Activated CD4-positive, alpha-beta T cell treated with anti-CD3 and anti-CD28 coated beads, Interleukin-2, amount 50 U/mL, for 4 hours (primary cell): Measurements from ENCODE around the gene HAL.
A peak's percentile ranks its signal among the peaks of the same experiment; 100 is the strongest.

Experiments used
- DNase-seq, 2 experiments: peaks; one replicate each; pipeline ENCODE4 v3.0.0-alpha.2; 2020

HAL gene

GRCh38 chr12:96006727-96007126, 10.6 kb upstream of the HAL start:
- no peak for DNase-seq

DNA sequence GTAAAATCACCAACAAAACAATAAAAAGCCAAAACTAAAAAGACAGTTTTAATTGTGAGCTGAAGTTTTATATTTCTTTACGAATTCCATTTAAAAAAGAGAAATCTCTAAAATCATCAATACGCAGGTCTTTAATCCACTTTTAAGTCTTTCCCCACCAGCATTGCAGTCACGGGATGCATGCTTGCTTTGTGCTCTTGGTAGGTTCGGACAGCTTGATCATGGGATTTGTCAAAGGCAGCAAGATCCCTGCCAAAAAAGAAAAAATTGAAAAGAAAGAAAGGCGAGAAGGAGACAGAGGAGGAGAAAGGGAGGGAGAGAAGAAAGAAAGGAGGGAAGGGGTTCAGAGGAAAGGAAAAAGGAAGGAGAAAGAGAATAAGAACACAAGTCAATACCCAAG, 4.7 kb upstream of the HAL start:
- DNase-seq: no peak

- no peak for DNase-seq
Measured at GRCh38 chr12:95999484-95999883, 3.3 kb upstream of the HAL start.

DNA sequence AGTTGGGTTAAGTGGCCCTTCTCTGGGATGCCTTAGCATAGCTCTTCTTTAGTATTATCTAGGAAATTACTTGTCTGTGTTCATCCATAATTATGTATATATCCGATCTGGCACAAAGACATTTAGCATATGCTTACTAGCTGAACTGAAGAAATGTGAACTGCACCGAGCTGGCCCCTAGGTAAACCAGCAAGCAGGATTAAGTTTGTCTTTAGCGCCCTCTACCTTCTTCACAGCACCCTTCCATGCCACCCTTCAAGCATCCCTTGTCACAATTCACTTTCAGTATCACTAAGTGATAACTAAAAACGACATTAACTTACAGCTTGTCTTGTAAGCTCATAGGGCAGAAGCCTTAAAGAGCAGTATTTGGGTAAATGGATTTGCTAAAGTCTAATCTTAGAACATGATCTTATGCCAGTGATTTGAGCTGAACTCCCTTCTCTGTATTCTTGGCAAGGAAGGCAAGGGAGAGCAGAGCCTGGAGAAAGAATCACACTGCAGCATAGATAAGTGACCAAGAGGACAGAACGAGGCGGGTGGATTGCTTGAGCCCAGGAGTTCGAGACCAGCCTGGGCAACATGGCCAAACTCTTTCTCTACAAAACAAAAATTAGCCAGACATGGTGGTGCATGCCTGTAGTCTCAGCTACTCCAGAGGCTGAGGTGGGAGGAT, 2.6 kb upstream of the HAL start:
- DNase-seq: peak; percentile 11 to 17

DNA sequence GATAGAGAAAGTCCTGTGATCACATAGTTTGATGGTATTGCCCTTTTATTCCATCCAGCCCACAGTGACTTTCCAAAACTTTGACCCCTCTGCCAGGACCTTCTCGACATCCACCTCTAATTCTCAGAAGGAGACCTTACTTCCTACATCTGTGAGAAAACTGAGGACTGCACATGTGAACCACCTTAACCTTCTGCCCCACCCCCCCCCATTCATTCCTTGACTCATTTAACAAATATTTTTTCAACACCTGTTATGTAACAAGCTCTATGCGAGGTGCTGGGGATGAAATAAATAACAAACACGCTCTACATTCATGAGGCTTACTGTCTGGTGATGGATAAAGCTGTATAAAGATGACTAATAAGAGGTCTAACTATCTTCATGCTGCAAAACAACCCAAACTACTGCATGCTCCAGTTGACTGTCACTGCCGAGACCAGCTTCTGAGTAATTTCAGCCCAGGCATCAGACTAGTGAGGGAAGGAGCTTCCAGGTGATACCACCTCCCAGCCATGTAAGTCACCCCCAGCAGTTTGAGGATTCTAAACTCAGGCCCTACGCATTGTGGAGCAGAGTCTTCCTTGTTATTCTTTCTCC, 1.9 kb upstream of the HAL start:
- no peak for DNase-seq

GRCh38 chr12:95997276-95997675, 1.1 kb upstream of the HAL start:
- no peak for DNase-seq

DNA sequence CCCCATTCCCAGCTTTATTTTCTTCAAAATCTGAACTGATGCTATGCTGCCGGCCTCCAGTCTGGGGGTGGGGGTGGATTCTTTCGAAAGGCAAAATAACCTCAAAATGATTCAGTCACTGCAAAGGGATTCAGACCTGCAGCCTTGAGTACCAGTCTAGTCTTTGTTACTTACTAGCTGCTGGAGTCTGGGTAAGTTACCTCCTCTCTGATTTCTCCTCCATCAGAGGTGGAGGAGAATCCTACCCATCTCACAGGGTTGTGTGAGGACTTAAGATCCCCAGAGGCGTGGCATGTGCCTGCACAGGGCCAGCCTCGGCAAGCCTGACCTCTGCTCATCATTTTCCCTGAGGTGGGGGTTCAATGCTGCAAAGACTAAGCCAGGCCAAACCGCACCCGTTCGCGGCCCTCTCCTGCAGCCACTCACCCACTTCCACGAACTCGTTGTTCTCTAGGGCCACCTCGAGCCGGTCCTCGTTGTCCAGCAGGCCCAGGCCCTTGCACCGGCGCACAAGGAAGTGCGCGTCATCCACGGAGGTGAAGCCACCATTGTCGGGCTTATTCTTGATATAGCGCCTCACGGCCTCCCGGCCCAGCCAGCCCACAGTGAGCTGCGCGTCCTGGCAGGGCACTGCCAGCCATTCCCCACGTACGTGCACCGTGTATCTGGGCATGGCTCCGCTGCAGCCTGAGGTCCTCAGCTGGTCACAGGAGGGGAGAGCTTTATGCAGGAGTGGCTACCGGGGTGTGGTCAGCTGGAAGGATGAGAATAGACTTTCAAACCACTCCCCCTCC, 709 bp downstream of the HAL start:
- DNase-seq: no peak

DNA sequence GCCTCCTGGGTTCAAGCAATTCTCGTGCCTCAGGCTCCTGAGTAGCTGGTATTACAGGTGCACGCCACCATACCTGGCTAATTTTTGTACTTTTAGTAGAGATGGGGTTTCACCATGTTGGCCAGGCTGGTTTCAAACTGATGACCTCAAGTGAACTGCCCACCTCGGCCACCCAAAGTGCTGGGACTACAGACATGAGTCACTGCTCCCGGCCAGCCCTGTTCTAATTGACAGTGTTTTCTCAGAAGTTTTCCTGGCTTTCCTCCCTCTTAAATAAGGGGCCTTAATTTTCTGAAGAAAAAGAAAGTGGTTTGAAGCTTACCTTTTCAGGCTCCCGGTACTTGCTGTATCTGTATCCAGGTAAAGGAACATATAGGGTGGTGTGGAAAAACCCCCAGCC, 1.7 kb downstream of the HAL start:
- DNase-seq: no peak

DNA sequence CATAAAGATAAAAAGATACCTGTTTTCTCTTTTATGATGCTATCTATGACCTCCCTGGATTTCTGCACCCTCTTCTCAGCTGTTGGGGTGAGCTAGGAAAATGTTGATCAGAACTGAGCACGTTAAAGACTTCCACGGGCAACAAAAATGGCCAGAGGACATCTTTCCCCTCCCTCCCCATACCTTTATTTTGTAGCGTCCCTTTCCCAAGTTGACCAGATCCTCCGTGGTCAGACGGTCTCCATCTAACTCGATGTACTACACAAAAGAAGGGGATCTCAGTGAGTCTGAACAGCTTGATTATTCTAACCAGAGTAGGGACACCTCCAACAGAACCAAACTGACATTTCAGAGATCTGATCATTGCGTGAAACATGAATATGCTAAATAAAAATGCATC, 2.2 kb downstream of the HAL start:
- DNase-seq: no peak

- DNase-seq: no peak
Measured at GRCh38 chr12:95990136-95990535, 6.0 kb downstream of the HAL start.

DNA sequence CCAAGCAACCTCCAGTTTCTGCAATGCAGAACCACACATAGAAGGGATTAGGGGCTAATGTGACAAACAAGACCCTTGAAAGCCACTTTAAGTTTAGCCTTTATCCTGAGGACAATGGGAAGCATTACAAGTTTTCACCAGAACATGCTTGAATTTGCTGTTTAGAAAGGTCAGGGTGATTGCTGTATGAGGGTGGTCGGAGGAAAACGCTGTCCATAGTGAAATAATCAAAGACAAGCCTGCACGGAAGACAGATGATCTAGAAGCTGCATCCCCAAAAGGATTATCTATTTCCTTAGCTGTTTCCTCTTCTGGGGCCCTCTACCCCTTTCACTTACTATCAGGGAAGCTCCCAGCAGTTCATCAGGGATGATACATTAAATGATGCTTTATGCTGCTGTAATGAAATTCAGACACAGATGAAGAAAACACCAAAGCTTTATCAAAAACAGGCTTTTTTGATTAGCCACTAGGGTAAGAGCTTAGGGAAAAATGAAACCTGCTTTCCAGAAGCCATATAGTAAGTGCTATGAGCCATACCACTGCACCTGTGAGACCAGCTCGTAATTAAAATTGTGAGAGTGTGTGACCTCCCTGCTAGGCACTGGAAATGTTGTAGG, 6.5 kb downstream of the HAL start:
- no peak for DNase-seq

GRCh38 chr12:95988506-95989275, 7.5 kb downstream of the HAL start:
- no peak for DNase-seq

GRCh38 chr12:95986635-95987570, 9.2 kb downstream of the HAL start:
- no peak for DNase-seq

- no peak for DNase-seq
Measured at GRCh38 chr12:95984682-95985081, 11.5 kb downstream of the HAL start.

DNA sequence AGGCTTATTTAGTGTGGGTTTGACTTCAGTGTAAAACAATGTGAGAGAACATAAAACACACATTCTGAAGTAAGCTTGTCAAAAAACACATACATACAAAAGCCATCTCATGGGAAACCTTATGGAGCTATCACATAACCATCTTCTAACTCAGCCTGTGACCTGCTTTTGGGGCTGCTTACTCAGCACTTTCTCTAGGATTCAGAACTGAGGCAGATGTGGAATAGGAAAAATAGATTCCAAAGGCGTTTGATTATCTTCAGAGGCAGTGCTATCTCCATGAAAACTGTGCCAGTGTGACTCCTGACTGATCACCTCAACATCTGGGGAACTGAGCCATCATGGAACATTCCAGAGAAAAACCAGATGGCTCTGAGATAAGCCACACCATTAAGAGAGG, 13.5 kb downstream of the HAL start:
- DNase-seq: no peak

DNA sequence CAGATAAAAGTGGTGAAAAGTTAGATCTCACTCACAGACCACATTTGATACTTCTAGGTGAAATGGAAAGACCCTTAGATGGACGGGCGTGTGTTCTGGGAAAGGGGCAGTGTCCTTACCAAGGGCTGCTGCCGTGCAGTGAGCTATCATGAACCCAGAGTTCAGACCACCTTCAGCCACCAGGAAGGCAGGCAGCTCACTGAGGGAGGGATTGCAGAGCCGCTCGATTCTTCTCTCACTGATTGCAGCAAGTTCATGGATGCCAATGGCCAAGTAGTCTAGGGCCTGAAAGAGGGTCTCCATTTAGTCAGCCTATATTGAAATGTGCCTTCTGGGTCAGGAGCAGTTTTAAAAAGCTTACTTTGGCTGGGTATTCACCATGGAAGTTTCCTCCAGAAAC, 15.7 kb downstream of the HAL start:
- no peak for DNase-seq

DNA sequence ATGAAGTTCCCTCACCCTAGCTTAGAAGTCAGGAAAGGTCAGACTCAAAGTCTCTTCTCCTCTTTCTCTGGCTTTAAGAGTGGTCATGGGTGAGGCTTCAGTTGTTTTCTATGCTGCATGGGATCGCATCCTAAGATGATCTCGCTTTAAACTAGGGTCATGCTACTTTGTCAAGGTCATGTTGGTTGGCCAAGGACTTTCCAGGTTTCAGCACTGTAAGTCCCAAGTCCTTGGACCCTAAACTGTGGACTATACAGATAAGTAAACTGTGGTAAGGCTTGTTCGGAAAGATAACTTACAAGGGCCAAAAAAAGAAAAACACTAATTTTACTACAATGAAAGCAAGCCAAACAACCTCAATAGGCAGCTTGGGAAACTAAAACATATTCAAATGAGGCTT, 17.4 kb downstream of the HAL start:
- no peak for DNase-seq

GRCh38 chr12:95978351-95978750, 17.8 kb downstream of the HAL start:
- no peak for DNase-seq

DNA sequence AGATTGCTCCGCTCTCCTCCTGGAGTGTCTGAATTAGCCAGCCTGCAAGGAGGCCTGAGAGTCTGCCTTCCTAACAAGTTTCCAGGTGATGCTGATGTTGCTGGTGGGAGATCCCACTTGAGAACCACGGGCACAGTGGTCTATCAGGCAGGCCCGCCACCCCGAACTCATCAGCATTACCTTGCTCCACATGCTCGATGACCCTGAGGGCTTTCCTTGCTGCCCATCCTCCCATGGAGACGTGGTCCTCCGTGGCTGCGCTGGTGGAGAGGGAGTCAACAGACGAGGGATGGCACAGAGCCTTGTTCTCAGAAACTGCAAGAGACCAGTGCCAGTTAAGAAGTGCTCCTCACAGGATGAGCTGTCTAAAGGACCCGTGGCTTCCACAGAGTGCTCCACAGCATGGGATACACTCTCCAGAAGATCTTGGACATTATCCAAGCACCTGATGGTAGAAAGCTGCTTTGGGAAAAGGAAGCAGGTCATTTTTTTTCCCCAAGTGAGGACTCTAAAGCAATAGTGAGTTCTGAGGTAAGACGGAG, 18.3 kb downstream of the HAL start:
- no peak for DNase-seq

DNA sequence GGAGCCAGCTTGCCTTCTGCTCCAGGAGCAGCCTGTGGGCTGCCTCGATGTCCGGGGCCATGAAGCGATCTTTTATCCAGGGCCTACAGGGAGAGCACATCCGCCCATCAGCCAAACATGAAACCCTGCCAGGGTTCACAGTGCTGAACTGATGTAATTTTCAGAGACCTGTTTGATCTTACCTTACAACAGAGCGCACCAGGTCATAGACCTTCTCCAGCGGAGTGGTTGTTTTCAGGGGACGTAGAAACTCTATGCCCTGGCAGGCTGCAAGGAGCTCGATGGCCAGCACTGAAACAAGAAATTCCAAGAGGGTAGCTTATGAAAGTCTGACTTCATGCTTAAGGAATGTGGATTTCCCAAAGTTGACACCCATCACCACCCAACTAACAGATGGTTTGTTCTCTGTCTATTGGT, 19.7 kb downstream of the HAL start:
- DNase-seq: no peak

- no peak for DNase-seq
Measured at GRCh38 chr12:95975491-95975890, 20.7 kb downstream of the HAL start.

GRCh38 chr12:95974358-95974757, 21.8 kb downstream of the HAL start:
- DNase-seq: no peak
